Ishikawa (cell line): ENCODE measurements around the gene WNT4.

Source experiments
- CEBPB ChIP-seq: IDR thresholded peaks from 2 replicates; pipeline ENCODE4 v1.6.1; 2012
- CREB1 ChIP-seq: IDR thresholded peaks from 2 replicates; pipeline ENCODE4 v1.6.1; 2012; ENCODE audit warnings: low read depth
- EGR1 ChIP-seq: IDR thresholded peaks from 2 replicates; pipeline ENCODE4 v1.6.1; 2012
- EP300 ChIP-seq: IDR thresholded peaks from 2 replicates; pipeline ENCODE4 v1.6.1; 2012; ENCODE audit warnings: borderline replicate concordance
- FOXM1 ChIP-seq: IDR thresholded peaks from 2 replicates; pipeline ENCODE4 v1.6.1; 2012; ENCODE audit warnings: low read depth, borderline replicate concordance
- NFIC ChIP-seq: IDR thresholded peaks from 2 replicates; pipeline ENCODE4 v1.6.1; 2012
- RAD21 ChIP-seq: IDR thresholded peaks from 2 replicates; pipeline ENCODE4 v1.6.1; 2012; ENCODE audit warnings: low read depth
- TAF1 ChIP-seq: IDR thresholded peaks from 2 replicates; pipeline ENCODE4 v1.6.1; 2012; ENCODE audit warnings: low read depth, mild to moderate bottlenecking
- TCF12 ChIP-seq: IDR thresholded peaks from 2 replicates; pipeline ENCODE4 v1.6.1; 2012; ENCODE audit warnings: low read depth
- TEAD4 ChIP-seq: IDR thresholded peaks from 2 replicates; pipeline ENCODE4 v1.6.1; 2012
- YY1 ChIP-seq: IDR thresholded peaks from 2 replicates; pipeline ENCODE4 v1.6.1; 2012; ENCODE audit warnings: low read depth
- ZBTB7A ChIP-seq: IDR thresholded peaks from 2 replicates; pipeline ENCODE4 v1.6.1; 2012; ENCODE audit warnings: low read depth
- TF ChIP-seq, protein P1 (sequence below): IDR thresholded peaks from 2 replicates; pipeline ENCODE4 v1.6.1; 2012
- TF ChIP-seq, protein P2 (sequence below): IDR thresholded peaks from 2 replicates; pipeline ENCODE4 v1.6.1; 2012
- TF ChIP-seq, protein P3 (sequence below): IDR thresholded peaks from 2 replicates; pipeline ENCODE4 v1.6.1; 2012; ENCODE audit warnings: low read depth, mild to moderate bottlenecking

WNT4 gene

DNA sequence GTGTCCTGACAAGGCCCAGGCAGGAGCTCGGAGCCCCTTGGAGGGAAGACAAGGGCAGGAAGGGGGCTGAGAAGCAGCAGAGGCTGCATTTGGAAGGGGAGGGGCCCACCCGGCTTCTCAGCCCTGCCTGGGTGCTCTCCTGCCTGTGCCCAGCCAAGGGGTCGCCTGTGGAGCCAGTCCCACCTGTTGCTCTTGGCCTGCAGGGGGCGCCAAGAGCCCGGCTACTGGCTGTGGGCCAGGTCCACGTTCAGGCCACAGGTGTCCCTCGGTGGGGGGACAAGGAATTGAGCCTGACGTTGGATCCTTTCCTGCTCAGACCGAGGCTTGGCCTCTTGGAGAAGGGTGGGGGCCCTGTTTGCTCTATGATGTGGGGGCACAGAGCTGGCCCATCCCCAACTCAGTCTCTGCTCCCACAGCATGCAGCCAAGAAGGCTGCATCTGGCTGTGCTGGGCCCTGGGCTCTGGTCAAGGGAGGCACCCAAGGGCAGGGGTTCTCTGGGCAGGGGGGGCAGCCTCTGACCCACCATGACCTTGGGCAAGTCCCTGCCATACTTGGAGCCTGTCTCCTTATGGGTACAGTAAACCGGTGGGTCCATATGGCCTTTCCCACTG is 10.9 kb downstream of the WNT4 start:
- peak; percentile 89; the same call in 1 of the 2 replicates for TF ChIP-seq ZBTB7A
- TF ChIP-seq NFIC: peak; percentile 90
- no peak for TF ChIP-seq EGR1
- TF ChIP-seq RAD21: peak; percentile 94

DNA sequence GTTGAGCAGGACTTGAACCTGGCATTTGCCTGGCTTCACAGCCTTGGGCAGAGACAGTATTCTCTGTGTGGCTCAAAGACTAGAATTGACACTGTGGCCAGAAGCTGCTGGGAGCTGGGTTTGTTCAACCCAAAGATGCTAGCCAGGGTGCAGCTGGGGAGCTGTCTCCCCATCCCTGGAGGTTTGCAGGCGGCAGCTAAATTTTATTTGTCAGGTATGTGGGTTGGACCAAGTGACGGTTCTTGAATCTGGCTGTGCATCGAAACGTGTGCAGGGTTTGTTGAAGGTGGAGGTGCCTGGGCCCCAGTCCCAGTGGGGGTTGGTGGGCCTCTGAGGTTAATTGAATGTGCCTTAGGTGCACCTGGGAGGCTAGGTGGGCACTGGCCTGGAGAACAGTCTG is 11.8 kb downstream of the WNT4 start:
- no peak for TF ChIP-seq EP300
- no peak for TF ChIP-seq EGR1
- no peak for TF ChIP-seq CEBPB
- TF ChIP-seq RAD21: no peak
- TF ChIP-seq NFIC: no peak
- TF ChIP-seq TCF12: no peak
- TF ChIP-seq ZBTB7A: no peak
- no peak for TF ChIP-seq FOXM1
- no peak for TF ChIP-seq TAF1
- no peak for TF ChIP-seq TEAD4
- TF ChIP-seq YY1: no peak
- TF ChIP-seq, protein P1, sequence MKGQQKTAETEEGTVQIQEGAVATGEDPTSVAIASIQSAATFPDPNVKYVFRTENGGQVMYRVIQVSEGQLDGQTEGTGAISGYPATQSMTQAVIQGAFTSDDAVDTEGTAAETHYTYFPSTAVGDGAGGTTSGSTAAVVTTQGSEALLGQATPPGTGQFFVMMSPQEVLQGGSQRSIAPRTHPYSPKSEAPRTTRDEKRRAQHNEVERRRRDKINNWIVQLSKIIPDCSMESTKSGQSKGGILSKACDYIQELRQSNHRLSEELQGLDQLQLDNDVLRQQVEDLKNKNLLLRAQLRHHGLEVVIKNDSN: no peak
- TF ChIP-seq, protein P2, sequence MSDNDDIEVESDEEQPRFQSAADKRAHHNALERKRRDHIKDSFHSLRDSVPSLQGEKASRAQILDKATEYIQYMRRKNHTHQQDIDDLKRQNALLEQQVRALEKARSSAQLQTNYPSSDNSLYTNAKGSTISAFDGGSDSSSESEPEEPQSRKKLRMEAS: no peak
- TF ChIP-seq, protein P3, sequence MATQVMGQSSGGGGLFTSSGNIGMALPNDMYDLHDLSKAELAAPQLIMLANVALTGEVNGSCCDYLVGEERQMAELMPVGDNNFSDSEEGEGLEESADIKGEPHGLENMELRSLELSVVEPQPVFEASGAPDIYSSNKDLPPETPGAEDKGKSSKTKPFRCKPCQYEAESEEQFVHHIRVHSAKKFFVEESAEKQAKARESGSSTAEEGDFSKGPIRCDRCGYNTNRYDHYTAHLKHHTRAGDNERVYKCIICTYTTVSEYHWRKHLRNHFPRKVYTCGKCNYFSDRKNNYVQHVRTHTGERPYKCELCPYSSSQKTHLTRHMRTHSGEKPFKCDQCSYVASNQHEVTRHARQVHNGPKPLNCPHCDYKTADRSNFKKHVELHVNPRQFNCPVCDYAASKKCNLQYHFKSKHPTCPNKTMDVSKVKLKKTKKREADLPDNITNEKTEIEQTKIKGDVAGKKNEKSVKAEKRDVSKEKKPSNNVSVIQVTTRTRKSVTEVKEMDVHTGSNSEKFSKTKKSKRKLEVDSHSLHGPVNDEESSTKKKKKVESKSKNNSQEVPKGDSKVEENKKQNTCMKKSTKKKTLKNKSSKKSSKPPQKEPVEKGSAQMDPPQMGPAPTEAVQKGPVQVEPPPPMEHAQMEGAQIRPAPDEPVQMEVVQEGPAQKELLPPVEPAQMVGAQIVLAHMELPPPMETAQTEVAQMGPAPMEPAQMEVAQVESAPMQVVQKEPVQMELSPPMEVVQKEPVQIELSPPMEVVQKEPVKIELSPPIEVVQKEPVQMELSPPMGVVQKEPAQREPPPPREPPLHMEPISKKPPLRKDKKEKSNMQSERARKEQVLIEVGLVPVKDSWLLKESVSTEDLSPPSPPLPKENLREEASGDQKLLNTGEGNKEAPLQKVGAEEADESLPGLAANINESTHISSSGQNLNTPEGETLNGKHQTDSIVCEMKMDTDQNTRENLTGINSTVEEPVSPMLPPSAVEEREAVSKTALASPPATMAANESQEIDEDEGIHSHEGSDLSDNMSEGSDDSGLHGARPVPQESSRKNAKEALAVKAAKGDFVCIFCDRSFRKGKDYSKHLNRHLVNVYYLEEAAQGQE: no peak

DNA sequence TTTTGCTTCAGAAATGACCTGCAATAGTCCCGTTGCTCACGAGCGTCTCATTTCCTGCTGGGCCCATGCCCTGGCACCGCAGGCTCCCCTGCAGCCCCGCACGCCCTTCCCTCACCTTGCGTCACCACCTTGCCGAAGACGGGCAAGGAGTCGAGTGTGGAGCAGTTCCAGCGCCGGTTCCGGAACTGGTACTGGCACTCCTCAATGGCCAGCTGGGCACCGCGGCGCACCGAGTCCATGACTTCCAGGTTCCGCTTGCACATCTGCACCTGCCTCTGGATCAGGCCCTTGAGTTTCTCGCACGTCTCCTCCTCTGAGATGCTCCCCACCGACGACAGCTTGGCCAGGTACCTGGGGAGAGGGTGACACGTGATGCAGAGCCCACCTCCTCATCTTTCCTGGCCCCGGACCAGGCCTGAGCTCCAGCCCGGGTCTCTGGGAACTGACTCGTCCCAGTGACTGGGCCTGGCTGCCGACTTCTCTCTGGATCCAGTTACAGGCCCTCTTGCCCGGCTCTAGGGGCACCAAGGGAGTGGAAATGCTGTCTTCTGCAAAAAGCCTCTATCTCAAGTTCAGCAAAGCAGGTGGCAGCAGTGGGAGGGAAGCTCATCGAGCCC is 13.3 kb downstream of the WNT4 start:
- TF ChIP-seq, protein P1: no peak
- TF ChIP-seq, protein P3: no peak
- TF ChIP-seq EGR1: no peak
- TF ChIP-seq TEAD4: no peak
- TF ChIP-seq TAF1: no peak
- no peak for TF ChIP-seq RAD21
- TF ChIP-seq, protein P2: no peak
- no peak for TF ChIP-seq CEBPB
- no peak for TF ChIP-seq EP300
- TF ChIP-seq ZBTB7A: no peak
- no peak for TF ChIP-seq TCF12
- TF ChIP-seq FOXM1: no peak
- no peak for TF ChIP-seq YY1
- no peak for TF ChIP-seq CREB1
- no peak for TF ChIP-seq NFIC

DNA sequence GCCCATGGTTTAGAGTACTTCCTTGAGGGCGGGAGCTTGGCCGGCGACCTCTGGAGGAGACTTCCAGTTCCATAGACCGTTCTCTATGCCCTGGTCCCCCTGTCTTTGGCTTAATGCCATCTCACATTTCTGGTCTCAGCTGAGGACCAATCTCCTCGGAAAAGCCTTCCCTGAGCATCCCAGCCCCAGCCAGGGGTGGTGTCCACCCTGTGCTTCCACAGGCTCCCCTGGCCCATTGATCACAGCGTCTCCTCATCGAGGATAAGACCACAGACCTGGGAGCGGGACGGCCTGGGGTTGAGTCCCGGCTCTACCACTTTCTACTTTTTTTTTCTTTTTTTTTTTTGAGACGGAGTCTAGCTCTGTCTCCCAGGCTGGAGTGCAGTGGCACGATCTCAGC is 14.5 kb downstream of the WNT4 start:
- TF ChIP-seq, protein P3: no peak
- no peak for TF ChIP-seq CEBPB
- TF ChIP-seq TCF12: no peak
- TF ChIP-seq EP300: no peak
- TF ChIP-seq, protein P1: no peak
- TF ChIP-seq FOXM1: no peak
- no peak for TF ChIP-seq EGR1
- TF ChIP-seq YY1: no peak
